K562 (cell line): ENCODE results near the gene CCN2. TPM values are rescaled to one million over a fixed set of nuclear protein-coding genes. Genes with fewer than 3 reads are reported as not detected.

ENCODE experiments used
- ATAC-seq: fragments of 200-7000 bp; cut with Tn5 transposase; 3 replicates; pipeline ENCODE4 v1.9.1; 2020; ENCODE audit warnings: moderate library complexity
- BruUV-seq: library from RNA; stranded (reverse); fragments of 400-500 nt; replicated peaks from 2 replicates; lab custom pipeline; 2021; lab: Mats Ljungman, UMichigan
- CTCF ChIA-PET: fragments of 300-600 bp; formaldehyde crosslinking; extraction: SDS; loops from one replicate; lab custom pipeline; 2021; ENCODE audit warnings: low intra/inter-chr PET ratio; lab: Yijun Ruan, JAX
- POLR2A ChIA-PET: fragments of 300-600, 350-650 bp; sonication (Branson Sonifier 250); formaldehyde crosslinking; extraction: SDS; loops from one replicate; lab custom pipeline; 2021; ENCODE audit warnings: antibody characterized with exemption, inconsistent platforms; lab: Yijun Ruan, JAX
- DNase-seq, 4 experiments: peaks; one replicate each; pipeline versions ENCODE4 v3.0.0 to v3.0.0-alpha.2; 2011 to 2018; ENCODE audit warnings: low spot score in 3 of 4, mixed read lengths in 3 of 4; ENCODE audit errors: extremely low read depth in 1 of 4
- FAIRE-seq: peaks from 2 replicates; lab custom pipeline; 2011; peaks lifted over from hg19 to GRCh38; lab: Jason Lieb, UNC
- H2AFZ ChIP-seq: 2 replicates; pipeline ENCODE4 v1.6.0; 2011; ENCODE audit warnings: low read depth, low read length, control low read depth, inconsistent platforms
- H3K27ac ChIP-seq: fragments of 200-600 bp; 3 replicates; pipeline ENCODE4 v1.8.0; 2011; ENCODE audit warnings: low read depth, mild to moderate bottlenecking, control low read depth, inconsistent platforms, low read length, moderate library complexity, mixed read lengths; ENCODE audit errors: extremely low read depth
- H3K27me3 ChIP-seq, 2 experiments: fragments of 300-600 bp in 1 of 2; 2 replicates in 1 of 2; 3 replicates in 1 of 2; pipeline versions ENCODE4 v1.6.0 to v1.8.0; 2011; ENCODE audit warnings: inconsistent platforms in 2 of 2, low read length in 2 of 2, mild to moderate bottlenecking in 1 of 2, mixed read lengths in 1 of 2, moderate library complexity in 1 of 2; ENCODE audit not compliant: control insufficient read depth in 2 of 2, insufficient read depth in 2 of 2
- H3K36me3 ChIP-seq: fragments of 300-600 bp; 3 replicates; pipeline ENCODE4 v1.8.0; 2011; ENCODE audit warnings: mild to moderate bottlenecking, low read length, inconsistent platforms; ENCODE audit not compliant: control insufficient read depth, insufficient read depth
- H3K4me1 ChIP-seq, 2 experiments: fragments of 200-600 bp in 1 of 2; replicated peaks in 1 of 2; 2 replicates in 1 of 2; 3 replicates in 1 of 2; pipeline versions ENCODE4 v1.5.1 to v1.8.0; 2011; ENCODE audit warnings: inconsistent platforms in 2 of 2, low read length in 2 of 2, mild to moderate bottlenecking in 1 of 2, mixed read lengths in 1 of 2, moderate library complexity in 1 of 2; ENCODE audit not compliant: control insufficient read depth in 2 of 2, insufficient read depth in 2 of 2
- H3K4me2 ChIP-seq: 2 replicates; pipeline ENCODE4 v1.6.1; 2011; ENCODE audit warnings: low read length, control low read depth, inconsistent platforms, mixed read lengths; ENCODE audit not compliant: insufficient read depth
- H3K4me3 ChIP-seq: fragments of 200-600 bp; sonication (generic), shearing (Covaris generic); 2 replicates; pipeline ENCODE4 v1.5.1; 2016; ENCODE audit warnings: control low read depth, inconsistent platforms
- H3K79me2 ChIP-seq: fragments of 200-600 bp; 3 replicates; pipeline ENCODE4 v1.8.0; 2011; ENCODE audit warnings: low read length, inconsistent platforms; ENCODE audit not compliant: control insufficient read depth, insufficient read depth
- H3K9ac ChIP-seq, 2 experiments: 2 replicates each; pipeline versions ENCODE4 v1.6.0 to v1.6.1; 2011; ENCODE audit warnings: low read depth in 2 of 2, low read length in 2 of 2, control low read depth in 1 of 2, inconsistent platforms in 1 of 2, mild to moderate bottlenecking in 1 of 2, mixed read lengths in 1 of 2; ENCODE audit not compliant: insufficient read depth in 1 of 2
- H3K9me1 ChIP-seq: one replicate; pipeline ENCODE4 v1.6.0; 2011; ENCODE audit warnings: inconsistent platforms, mild to moderate bottlenecking, low read length, moderate library complexity; ENCODE audit not compliant: control insufficient read depth, insufficient read depth
- H3K9me3 ChIP-seq: replicated peaks from 2 replicates; pipeline ENCODE4 v1.5.1; 2011; ENCODE audit warnings: low read depth, low read length, inconsistent platforms; ENCODE audit not compliant: control insufficient read depth, insufficient read depth
- H4K20me1 ChIP-seq: replicated peaks from 2 replicates; pipeline ENCODE4 v1.6.1; 2011; ENCODE audit warnings: low read length, inconsistent platforms, mixed read lengths; ENCODE audit not compliant: control insufficient read depth, insufficient read depth
- CBX8 ChIP-seq: fragments of 200-600 bp; sonication (generic); IDR thresholded peaks from 2 replicates; pipeline ENCODE4 v1.6.1; 2012; ENCODE audit warnings: borderline replicate concordance, mixed run types, low read depth, mild to moderate bottlenecking, moderate library complexity, mixed read lengths, low read length, control low read depth, inconsistent platforms; ENCODE audit not compliant: poor library complexity, severe bottlenecking; ENCODE audit errors: extremely low read depth
- E2F3 ChIP-seq: fragments of 250-450 bp; sonication (Bioruptor Pico); IDR thresholded peaks from 2 replicates; pipeline ENCODE4 v1.4.0; 2020; ENCODE audit warnings: mild to moderate bottlenecking
- HOXB6 ChIP-seq: fragments of 250-450 bp; sonication (Bioruptor Pico); IDR thresholded peaks from 2 replicates; pipeline ENCODE4 v1.5.1; 2022; ENCODE audit warnings: mild to moderate bottlenecking, borderline replicate concordance
- JUND ChIP-seq, 2 experiments: IDR thresholded peaks; 2 replicates in 1 of 2; 3 replicates in 1 of 2; pipeline ENCODE4 v1.6.1; 2011; ENCODE audit warnings: borderline replicate concordance in 2 of 2, low read depth in 2 of 2, low read length in 2 of 2, improper control_type of control experiment in 1 of 2, missing biosample characterization in 1 of 2, missing genetic modification characterization in 1 of 2, missing genetic modification reagents in 1 of 2
- MEF2D ChIP-seq: conservative IDR thresholded peaks from 2 replicates; pipeline ENCODE4 v1.6.1; 2016; ENCODE audit warnings: low read depth, missing genetic modification characterization, missing compliant biosample characterization
- RB1 ChIP-seq: fragments of 450-650 bp; IDR thresholded peaks from 2 replicates; pipeline ENCODE4 v1.6.1; 2017; ENCODE audit warnings: low read depth, mild to moderate bottlenecking
- SRF ChIP-seq, 2 experiments: fragments of 250-450, 450-650 bp in 1 of 2; sonication (Bioruptor Pico) in 1 of 2; sonication (generic) in 1 of 2; formaldehyde crosslinking; IDR thresholded peaks; 2 replicates each; pipeline versions ENCODE4 v1.5.0 to v1.5.1; 2020 to 2022; ENCODE audit warnings: mild to moderate bottlenecking in 1 of 2, missing genetic modification reagents in 1 of 2
- ZNF717 ChIP-seq: fragments of 250-450 bp; sonication (Bioruptor Pico); IDR thresholded peaks from 2 replicates; pipeline ENCODE4 v1.5.0; 2021
- ZNF76 ChIP-seq: fragments of 250-450 bp; sonication (Bioruptor Pico); IDR thresholded peaks from 2 replicates; pipeline ENCODE4 v1.4.0; 2020; ENCODE audit warnings: mild to moderate bottlenecking, moderate library complexity, borderline replicate concordance
- ZNF778 ChIP-seq: fragments of 450-650 bp; formaldehyde crosslinking; IDR thresholded peaks from 2 replicates; pipeline ENCODE4 v1.4.0; 2020; ENCODE audit warnings: mild to moderate bottlenecking, moderate library complexity
- WGBS: fragments of 100-300 bp; shearing (Covaris generic); methylation state at CpG from one replicate; pipeline ENCODE4 v1.1.6; 2016; ENCODE audit warnings: low coverage, mixed read lengths; ENCODE audit not compliant: insufficient coverage; ENCODE audit errors: missing lambda C conversion rate; 5-methylcytosine and 5-hydroxymethylcytosine counted together
- in situ Hi-C: fragments of 300-500 bp; cut with MboI; formaldehyde crosslinking; loops from 4 replicates; pipeline ENCODE4 v1.15.0; 2018; ENCODE audit warnings: inconsistent platforms, mixed read lengths
- intact Hi-C: fragments of 100-400 bp; cut with micrococcal nuclease; formaldehyde crosslinking; loops from 2 replicates; pipeline ENCODE4 v1.14.2; 2022
- polyA plus RNA-seq, 8 experiments: library from polyadenylated mRNA; depleted of rRNA in 4 of 8; stranded (reverse) in 5 of 8; unstranded in 3 of 8; fragments of >200 nt; fragmentation: Nextera tagmentation in 2 of 8; fragmentation: Illumina TruSeq in 1 of 8; extraction: Ambion mirVana in 2 of 8; extraction: Trizol in 1 of 8; gene quantifications; 2 replicates each; pipeline versions ENCODE4 v1.2.1 to v1.2.3, GENCODE V29; 2011 to 2014; ENCODE audit warnings: inconsistent platforms in 1 of 8, missing spikeins in 1 of 8
- total RNA-seq, 7 experiments: library from RNA; depleted of rRNA in 6 of 7; stranded (reverse); fragments of >200 nt in 6 of 7; fragmentation: Illumina TruSeq in 2 of 7; extraction: Trizol in 2 of 7; gene quantifications; 2 replicates each; pipeline versions ENCODE4 v1.2.1 to v1.2.3, GENCODE V29; 2011 to 2021; ENCODE audit warnings: low replicate concordance in 1 of 7
- TF ChIP-seq, protein P1 (sequence below), 2 experiments: fragments of 200-800 bp in 1 of 2; sonication (Bioruptor generic) in 1 of 2; sonication (generic) in 1 of 2; formaldehyde crosslinking in 1 of 2; IDR thresholded peaks in 1 of 2; conservative IDR thresholded peaks in 1 of 2; 2 replicates each; pipeline versions ENCODE4 v1.5.0 to v1.6.1; 2016 to 2020; ENCODE audit warnings: missing compliant biosample characterization in 1 of 2, missing genetic modification characterization in 1 of 2, missing genetic modification reagents in 1 of 2
- TF ChIP-seq, protein P2 (sequence below), 2 experiments: IDR thresholded peaks; 2 replicates each; pipeline ENCODE4 v1.6.1; 2011; ENCODE audit warnings: borderline replicate concordance in 1 of 2, control low read depth in 1 of 2, low read depth in 1 of 2, low read length in 1 of 2, mild to moderate bottlenecking in 1 of 2, mixed read lengths in 1 of 2, moderate library complexity in 1 of 2; ENCODE audit not compliant: insufficient read depth in 1 of 2, insufficient read length in 1 of 2, poor library complexity in 1 of 2, severe bottlenecking in 1 of 2; ENCODE audit errors: extremely low read depth in 1 of 2
- TF ChIP-seq, protein P3 (sequence below): sonication (generic); formaldehyde crosslinking; IDR thresholded peaks from 2 replicates; pipeline ENCODE4 v1.8.0; 2022; ENCODE audit warnings: mild to moderate bottlenecking, missing genetic modification reagents, borderline replicate concordance

The CCN2 gene
- total and polyA plus RNA-seq, 9 of the 15 experiments (the other 6 are each of a cell fraction or from before 2014, with no cell fraction given) = 0.40 TPM; not detected in 8

DNA sequence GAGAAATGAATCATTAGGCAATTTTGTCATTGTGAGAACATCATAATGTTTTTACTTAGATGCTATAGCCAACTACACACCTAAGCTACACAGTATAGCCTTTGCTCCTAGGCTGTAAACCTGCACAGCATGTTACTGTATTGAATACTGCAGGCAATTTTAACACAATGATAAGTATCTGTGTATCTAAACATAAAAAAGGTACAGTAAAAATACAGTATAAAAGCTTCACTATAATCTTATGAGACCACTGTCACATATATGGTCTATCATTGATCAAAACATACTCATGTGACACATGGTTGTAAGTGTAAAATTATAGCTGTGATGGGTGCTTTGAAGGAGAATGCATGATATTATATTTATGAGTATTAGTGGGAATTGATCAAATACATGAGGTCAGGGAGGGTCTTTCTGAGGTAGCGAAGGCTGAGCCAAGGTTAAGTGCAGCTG, 29.2 kb upstream of the CCN2 start (continued):
- no peak for TF ChIP-seq ZNF778 (CRISPR knock-in tag)

DNA sequence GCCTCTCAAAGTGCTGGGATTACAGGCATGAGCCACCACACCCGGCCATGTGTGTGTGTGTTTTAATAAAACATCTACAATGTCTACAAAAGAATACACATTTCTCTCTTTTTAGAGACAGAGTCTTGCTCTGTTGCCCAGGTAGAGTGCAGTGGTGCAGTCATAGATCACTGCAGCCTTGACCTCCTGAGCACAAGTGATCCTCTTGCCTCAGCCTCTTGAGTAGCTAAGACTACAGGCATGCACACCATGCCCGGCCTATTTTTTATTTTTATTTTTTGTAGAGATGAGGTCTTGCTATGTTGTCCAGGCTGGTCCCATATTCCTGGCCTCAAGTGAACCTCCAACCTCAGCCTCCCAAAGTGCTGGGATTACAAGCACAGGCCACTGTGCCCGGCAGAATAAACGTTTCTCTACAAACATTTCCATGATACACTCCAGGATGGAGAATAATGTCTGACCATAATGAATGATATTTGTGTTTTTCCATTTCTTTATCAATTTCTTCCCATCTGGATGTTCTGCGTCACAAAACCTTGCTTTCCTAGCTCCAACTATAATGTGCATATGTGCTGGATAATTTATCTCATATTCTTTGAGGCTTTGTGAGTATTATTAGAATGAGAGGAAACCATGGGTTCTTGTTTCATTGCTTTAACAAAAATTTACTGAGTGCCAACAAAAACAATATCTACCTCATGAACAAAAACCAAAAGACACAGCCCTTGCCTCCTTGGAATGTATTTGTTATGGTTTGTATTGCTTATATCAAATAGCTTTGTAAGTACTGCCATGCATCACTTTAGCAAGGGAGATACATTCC, 28.6 kb upstream of the CCN2 start:
- H2AFZ ChIP-seq = no peak overlapping the region
- H3K9ac ChIP-seq = no peak overlapping the region
- FAIRE-seq (no peak), DNase-seq (no peak), ATAC-seq (no peak)
- H3K36me3 ChIP-seq = no peaks in the 10 kb centered on the region
- no peaks in the 10 kb centered on the region for H3K27me3 ChIP-seq
- no peak overlapping the region for H3K4me2 ChIP-seq
- no peak overlapping the region for H3K4me3 ChIP-seq
- 0% methylated on average over 5 of the region's 5 CpGs for WGBS
- H3K9me3 ChIP-seq = no peaks in the 10 kb centered on the region
- intact Hi-C loops (no loop called here), in situ Hi-C loops (no loop called here)
- POLR2A ChIA-PET = no interaction called here
- CTCF ChIA-PET = no interaction called here
- H4K20me1 ChIP-seq = no peaks in the 10 kb centered on the region
- H3K4me1 ChIP-seq = no peaks in the 10 kb centered on the region; a peak in 1 of 5 replicates
- H3K9me1 ChIP-seq = no peaks in the 10 kb centered on the region
- H3K79me2 ChIP-seq = no peaks in the 10 kb centered on the region
- BruUV-seq = no TSS peak
- H3K27ac ChIP-seq = no peak overlapping the region
- TF ChIP-seq ZNF717 (CRISPR knock-in tag) = no peak
- TF ChIP-seq SRF (CRISPR knock-in tag; IDR thresholded peaks at IDR 0.05) = no peak
- no peak for TF ChIP-seq E2F3
- TF ChIP-seq, protein P1, sequence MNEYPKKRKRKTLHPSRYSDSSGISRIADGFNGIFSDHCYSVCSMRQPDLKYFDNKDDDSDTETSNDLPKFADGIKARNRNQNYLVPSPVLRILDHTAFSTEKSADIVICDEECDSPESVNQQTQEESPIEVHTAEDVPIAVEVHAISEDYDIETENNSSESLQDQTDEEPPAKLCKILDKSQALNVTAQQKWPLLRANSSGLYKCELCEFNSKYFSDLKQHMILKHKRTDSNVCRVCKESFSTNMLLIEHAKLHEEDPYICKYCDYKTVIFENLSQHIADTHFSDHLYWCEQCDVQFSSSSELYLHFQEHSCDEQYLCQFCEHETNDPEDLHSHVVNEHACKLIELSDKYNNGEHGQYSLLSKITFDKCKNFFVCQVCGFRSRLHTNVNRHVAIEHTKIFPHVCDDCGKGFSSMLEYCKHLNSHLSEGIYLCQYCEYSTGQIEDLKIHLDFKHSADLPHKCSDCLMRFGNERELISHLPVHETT (CRISPR knock-in tag; conservative IDR thresholded peaks at IDR 0.05 in 1 of 2, IDR thresholded peaks at IDR 0.05 in 1 of 2) = no peak
- TF ChIP-seq, protein P2, sequence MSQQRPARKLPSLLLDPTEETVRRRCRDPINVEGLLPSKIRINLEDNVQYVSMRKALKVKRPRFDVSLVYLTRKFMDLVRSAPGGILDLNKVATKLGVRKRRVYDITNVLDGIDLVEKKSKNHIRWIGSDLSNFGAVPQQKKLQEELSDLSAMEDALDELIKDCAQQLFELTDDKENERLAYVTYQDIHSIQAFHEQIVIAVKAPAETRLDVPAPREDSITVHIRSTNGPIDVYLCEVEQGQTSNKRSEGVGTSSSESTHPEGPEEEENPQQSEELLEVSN (IDR thresholded peaks at IDR 0.05; ENCODE audit: borderline replicate concordance in 1 of 2, extremely low read depth in 1 of 2, insufficient read depth in 1 of 2, insufficient read length in 1 of 2, low read depth in 1 of 2, low read length in 1 of 2, poor library complexity in 1 of 2, severe bottlenecking in 1 of 2) = no peak
- no peak for TF ChIP-seq MEF2D (tag)
- TF ChIP-seq ZNF76 (CRISPR knock-in tag) = no peak
- no peak for TF ChIP-seq JUND (IDR thresholded peaks at IDR 0.05; ENCODE audit: borderline replicate concordance, low read depth, low read length)
- TF ChIP-seq JUND (tag; IDR thresholded peaks at IDR 0.05; ENCODE audit: borderline replicate concordance, low read depth, low read length) = no peak
- no peak for TF ChIP-seq CBX8
- no peak for TF ChIP-seq HOXB6
- no peak for TF ChIP-seq RB1
- TF ChIP-seq, protein P3, sequence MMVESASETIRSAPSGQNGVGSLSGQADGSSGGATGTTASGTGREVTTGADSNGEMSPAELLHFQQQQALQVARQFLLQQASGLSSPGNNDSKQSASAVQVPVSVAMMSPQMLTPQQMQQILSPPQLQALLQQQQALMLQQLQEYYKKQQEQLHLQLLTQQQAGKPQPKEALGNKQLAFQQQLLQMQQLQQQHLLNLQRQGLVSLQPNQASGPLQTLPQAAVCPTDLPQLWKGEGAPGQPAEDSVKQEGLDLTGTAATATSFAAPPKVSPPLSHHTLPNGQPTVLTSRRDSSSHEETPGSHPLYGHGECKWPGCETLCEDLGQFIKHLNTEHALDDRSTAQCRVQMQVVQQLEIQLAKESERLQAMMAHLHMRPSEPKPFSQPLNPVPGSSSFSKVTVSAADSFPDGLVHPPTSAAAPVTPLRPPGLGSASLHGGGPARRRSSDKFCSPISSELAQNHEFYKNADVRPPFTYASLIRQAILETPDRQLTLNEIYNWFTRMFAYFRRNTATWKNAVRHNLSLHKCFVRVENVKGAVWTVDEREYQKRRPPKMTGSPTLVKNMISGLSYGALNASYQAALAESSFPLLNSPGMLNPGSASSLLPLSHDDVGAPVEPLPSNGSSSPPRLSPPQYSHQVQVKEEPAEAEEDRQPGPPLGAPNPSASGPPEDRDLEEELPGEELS (CRISPR knock-in tag) = no peak
